Urothelium cell line (cell line): ENCODE data around the gene HACD4.
"Not testable (repeated sequence)": the region's sequence is repeated elsewhere in the genome, so short reads cannot be mapped to it uniquely, and the experiment has no call there.

ENCODE experiments used
- DNase-seq: peaks from one replicate; pipeline ENCODE4 v3.0.0; 2011; ENCODE audit warnings: low spot score, mixed read lengths
- FAIRE-seq: peaks from 2 replicates; lab custom pipeline; 2011; peaks lifted over from hg19 to GRCh38; lab: Jason Lieb, UNC

The HACD4 gene

DNA sequence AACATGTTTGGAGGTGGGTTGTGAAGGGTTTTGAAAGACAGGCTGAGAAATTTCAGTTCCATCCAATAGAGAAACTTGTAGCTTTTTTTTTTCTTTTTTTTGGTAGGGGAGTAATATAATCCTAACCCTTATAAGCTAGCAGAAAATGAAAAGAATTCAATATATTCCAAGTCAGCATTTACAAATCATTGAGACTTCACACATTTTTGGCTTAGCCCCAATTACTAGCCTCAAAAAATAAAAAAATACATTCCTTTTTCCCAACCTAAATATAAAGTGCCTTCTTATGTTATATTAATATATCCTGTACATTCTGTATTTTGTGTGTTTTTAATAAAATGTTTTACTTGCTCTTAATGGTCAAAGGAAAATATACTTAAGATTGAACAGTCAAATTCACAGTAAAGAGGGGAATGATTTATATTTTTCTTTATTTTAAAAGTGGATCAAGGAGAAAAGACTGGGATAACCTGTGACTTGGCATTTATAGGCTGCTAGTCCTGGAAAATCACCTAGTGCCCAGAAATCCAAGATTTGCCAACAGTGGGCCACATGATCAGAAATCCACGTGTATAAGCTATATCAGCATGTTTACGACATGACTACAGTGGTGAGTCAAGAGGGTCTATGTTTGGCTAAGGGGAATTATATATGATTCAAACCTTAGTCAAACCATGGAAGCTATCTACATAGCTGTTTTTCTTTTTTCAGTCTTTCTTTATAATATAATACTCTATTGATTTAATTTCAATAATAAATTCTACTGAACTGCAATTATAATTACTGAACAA lies 14.5 kb downstream of the HACD4 start:
- DNase-seq (no peak), FAIRE-seq (no peak)

DNA sequence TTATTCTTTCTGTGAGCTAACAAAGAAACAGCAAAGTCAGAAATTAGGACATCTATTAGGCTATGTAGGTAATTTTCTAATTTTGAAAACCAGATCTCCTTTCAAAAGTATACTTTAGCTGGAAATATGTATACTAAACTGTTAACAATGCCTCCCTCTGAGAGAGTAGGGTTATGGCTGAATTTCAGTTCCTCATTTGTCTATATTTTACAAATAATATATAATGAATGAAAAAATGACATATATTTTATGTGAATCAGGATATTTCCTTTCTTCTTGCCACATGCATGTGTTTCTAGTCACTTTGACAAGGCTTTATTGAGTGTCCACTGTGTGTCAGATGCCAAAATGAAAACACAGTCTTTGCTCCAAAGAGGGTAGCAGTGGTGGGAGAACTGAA lies 15.4 kb downstream of the HACD4 start:
- no peak for DNase-seq
- no peak for FAIRE-seq

DNA sequence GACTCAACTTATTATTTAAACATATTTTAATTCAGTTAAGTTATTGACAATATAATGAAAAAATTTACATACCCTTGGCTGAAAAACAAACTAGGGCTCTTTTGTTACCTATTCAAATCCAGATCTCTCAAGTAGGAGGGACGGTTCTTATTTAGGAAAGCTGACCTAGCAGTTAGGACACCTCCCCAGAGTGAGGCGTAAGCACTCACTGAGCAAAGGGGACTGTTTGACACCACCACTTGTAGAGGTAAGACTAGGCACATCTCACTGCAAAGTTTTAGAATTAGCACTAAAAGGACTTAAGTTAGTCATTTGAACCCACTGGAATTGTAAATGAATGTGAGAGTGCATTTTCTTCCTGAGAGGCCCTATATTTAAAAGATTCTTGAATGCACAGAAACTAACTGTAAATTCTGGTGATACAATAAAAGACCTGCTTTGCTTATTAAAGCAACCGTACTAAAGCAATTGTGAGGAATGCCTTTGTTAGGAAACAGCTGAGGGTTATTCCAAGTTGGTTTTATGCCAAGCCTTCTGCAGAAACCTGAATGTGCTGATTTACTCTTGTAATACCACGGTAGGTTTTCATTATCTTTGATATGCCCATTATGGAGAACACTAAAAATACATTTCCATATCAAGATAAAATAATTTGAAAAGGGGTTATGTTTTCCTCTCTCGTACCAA lies 16.2 kb downstream of the HACD4 start:
- FAIRE-seq, result no peak

DNA sequence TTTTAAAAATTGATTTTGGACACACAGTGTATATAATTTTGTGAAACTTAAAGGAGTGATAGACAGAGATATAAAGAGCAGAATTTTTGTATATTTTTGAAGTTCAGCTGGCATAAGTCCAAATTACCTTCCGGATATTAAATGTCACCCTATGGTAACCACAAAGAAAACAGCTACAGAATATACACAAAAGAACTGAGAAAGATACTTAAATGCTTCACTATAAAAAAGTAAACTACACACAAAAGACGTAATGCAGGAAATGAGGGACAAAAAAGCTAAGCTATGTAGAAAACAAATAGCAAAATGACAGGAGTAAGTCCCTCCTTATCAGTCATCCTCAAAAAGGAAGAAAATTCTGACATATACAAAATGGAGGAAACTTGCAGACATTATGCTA lies 29.4 kb downstream of the HACD4 start:
- DNase-seq, result no peak
- FAIRE-seq, result no peak

More for the DNA sequence above, 16.2 kb downstream of the HACD4 start:
- DNase-seq, result no peak

DNA sequence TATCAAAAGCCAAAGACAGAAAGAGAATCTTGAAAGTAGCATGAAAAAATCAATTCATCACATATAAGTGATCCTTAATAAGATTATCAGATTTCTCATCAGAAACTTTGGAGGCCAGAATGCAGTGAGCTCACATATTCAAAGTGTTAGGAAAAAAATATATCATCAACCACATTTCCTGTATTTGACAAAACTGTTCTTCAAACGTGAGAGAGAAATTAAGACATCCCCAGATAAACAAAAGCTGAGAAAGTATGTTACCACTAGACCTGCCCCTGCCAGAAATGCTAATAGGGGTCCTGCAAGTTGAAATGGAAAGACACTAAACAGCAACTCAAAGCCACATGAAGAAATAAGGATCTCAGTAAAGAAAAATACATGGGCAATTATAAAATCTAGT lies 29.9 kb downstream of the HACD4 start:
- FAIRE-seq (no peak), DNase-seq (no peak)

DNA sequence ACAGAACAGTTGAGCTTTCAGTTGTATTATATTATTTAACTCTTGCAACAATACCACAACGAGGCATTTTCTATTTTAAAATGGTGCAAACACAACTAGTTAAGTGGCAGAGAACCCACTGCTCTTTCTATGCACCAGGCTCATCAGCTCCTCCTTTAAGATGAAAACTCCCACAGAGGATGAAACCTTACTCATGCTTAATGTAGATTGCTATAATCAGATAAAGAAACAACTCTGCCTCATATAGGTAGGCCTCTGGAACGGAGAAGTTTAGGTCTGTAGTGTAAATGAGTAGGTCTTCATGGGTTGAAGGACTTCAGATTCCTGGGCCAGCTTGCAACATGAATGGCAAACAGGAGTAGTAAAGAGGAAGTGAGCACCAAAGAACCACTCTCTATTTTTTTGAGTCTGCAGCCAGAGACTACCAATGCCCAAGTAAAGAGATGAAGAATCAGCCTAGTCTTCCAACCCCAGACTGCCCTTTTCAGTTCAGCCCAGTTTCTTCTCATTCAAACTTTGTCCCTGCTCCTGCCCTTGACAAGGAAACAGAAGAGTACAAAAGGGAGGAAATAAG lies 33.9 kb downstream of the HACD4 start:
- DNase-seq, result no peak
- no peak for FAIRE-seq

DNA sequence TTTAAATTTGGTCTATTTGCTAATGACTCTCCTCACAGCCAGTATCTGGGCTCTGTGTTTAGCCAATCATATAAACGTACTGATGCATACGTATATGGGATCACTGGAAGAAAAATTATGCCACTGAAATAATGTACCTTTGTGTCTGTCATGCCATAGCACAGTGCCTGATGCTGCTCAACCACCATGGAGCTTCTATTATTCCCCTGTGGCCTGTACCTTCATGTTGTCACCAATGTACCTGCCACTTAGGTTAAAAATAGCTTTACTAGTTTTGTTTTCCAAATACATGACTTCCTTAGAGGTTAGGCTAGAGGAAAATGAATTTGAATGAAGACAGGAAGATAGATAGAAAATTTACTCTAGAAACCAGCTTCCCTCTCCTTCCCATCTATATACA lies 34.6 kb downstream of the HACD4 start:
- no peak for DNase-seq
- no peak for FAIRE-seq

DNA sequence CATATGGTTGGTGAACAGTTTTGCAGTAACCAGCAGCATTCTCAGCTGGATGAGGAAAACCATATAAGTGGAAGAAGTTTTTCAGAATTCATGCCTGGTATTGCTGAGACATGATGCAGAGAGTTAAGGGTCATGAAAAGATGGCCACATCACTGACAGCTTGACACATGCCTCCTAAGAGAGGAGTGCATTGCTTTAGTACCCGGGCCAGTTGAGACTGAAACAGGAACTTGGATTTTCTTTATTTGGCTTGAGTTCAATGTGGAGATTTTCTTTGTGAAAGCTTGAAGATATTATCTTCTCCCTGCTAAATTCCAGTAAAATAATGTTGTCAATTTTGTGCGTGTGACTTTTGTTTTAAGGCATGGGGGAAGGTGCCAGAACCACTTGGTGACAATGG lies 35.8 kb downstream of the HACD4 start:
- DNase-seq, result no peak
- no peak for FAIRE-seq

DNA sequence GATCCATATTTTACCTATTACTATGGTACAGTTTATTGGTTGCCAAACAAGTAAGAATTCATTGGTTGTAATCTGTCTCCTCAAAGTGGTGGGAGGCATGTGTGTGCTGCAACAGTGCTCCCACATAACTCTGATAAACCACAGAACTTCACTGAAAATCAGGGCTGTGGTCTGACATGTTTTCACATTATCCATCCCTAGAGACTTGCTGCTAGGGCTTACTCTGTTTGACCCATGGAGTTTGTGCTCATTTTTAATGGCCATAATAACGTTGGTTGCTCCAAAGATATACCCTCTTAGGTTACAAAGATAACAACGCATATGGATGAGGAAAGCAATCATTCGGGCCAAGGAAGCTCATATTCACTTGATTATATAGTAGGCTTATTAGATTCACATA lies 37.0 kb downstream of the HACD4 start:
- DNase-seq, result no peak
- no peak for FAIRE-seq

DNA sequence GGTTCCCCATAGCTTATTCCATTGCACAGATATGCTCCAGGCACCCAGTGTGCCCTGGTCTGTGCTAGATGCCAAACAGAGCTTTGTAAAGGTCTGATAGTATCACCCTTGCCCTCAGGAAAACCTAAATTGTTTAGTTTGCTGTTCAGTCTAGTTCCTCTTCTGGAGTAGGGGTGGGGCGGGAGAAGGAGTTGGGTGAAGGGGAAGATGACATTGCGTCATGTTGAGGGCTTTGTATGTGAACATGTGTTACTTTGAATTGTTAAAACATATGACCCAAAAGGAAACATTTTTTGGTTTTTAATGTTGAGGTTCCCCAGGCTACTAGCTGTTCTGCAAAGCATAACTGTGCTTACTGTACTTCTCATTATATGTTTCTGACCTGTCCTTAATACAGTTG lies 40.6 kb downstream of the HACD4 start:
- no peak for FAIRE-seq

DNA sequence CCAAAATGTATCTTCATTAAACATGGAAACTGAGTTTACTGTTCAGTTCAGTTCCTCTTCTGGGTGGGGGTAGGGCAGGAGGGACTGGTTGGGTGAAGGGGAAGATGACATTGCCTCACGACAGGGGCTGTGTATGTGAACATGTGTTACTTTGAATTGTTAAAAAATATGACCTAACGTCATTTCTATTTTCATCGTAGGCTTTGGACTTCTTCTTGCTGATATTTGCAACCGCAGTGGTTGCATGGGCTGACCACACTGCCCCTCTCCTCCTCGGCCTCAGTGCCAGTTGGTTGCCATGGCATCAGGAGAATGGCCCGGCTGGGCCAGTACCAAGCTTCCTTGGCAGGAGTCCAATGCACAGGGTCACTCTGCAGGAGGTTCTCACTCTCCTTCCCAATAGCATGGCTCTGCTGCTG lies 41.5 kb downstream of the HACD4 start:
- DNase-seq (no peak), FAIRE-seq (no peak)

More for the DNA sequence above, 40.6 kb downstream of the HACD4 start:
- no peak for DNase-seq

DNA sequence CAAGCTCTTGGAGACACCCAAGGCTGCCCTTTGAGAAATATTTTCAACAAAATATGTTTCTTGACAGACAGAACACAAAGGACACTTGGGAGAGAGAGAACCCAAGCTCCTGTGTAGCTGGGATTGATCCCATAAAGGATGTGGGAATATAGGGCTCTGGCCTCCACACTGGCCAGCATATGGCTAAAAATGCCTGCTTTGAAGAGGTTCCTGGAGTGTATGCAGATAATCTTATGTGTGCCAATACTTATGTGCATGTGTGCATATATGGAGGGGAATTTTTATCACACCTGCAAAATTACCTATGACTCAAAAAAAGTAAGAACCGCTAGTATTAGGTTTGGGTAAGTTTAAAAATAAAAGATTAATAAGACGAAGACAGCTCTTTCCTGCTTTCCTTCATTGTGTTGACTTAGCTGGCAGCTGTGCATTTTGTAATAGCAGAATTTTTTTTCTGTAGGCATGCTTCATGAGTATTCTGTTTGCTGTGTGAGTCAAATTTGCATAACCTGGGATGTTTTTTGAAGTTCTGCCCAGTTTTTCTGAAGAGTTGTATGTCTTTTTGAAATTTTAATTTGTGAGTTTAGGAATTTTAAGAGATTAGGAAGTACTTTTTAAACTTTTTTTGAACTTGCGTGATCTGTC lies 42.6 kb downstream of the HACD4 start:
- DNase-seq, result no peak
- FAIRE-seq, result no peak

DNA sequence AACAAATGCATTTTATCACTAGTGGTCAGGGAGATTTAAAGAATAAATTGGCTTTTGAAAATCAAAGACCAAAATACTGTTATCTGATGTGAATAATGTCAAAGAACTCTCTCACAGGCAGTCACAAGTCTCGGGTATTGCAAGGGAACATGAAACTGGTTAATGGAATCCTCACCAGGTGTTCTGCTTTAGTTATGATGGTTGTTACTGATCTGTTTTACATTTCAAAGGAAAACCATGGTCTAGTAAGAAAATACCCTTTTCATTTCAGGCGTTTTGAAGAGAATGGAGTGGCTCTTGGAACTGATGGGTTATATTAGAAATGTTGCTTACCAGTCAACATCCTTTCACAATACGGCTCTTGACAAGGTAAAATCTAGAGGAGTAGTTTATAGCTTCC lies 43.4 kb downstream of the HACD4 start:
- DNase-seq (no peak), FAIRE-seq (no peak)

DNA sequence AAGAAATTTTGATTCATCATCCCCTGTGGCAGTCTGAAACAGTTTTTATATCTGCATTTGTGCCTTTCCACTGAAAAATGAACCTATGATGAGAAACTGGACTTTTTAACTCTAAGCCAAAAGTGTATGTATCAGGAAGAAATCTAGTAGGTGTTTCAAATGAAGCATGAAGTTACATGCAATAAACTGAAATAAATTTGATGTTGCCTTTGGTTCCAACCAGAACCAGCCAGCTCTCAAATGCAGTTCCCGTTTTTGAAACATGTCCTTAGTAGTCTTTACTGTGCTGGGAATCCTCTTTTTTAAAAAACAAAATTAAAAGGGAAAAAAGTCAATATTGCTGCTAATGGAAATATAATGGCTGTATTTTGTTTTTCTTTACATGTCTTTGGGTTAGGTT lies 43.9 kb downstream of the HACD4 start:
- no peak for FAIRE-seq
- DNase-seq, result no peak

DNA sequence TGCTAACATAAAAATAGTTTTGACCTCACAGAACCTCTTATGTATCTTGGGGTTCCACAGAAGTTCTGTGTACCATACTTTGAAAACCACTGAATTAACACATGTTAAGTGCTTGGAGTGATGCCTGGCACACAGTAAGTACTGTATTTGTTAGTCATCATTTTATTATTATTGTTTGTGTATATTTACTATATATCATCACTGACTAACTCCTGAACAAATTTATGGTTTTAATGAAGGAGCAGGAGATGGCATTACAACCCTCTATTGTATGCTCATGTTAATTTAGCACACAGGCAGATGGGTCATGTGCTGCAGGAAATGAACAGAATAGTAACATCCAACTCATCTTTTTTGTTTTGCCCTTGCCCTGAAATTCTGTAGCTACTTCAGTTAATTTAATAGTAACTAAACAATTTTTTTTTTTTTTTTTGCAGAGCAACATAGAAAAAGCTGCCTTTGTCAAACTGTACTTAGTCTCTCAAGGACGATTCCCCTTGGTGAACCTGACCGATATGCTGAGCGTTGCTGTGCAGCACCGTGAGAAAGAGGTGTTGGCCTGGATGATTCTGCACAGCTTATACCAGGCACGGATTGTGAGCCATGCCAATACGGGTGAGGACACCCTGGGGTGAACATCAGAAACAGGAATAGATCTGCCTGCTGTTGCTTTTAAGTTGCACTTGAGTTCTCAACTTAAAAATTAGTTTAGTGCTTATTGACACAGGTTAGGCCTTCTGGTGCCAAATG lies 45.4 kb downstream of the HACD4 start:
- DNase-seq (no peak), FAIRE-seq (no peak)

DNA sequence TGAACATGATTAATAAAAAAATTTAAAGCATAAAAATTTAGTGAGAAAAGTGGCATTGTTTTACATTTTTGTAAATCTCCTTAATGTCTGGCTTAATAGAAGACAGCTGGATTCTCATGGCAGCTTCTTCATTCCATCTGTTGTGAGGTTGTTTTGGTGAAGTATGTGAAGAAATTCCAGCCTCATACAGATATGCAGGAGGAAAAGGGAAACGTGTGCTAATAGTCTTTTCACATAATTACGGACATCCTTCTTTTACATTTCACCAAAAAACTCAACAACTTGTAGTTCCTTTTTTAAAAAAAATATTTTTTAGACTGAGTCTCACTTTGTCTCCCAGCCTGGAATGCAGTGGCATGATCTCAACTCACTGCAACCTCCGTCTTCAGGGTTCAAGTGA lies 46.9 kb downstream of the HACD4 start:
- FAIRE-seq (no peak), DNase-seq (no peak)

DNA sequence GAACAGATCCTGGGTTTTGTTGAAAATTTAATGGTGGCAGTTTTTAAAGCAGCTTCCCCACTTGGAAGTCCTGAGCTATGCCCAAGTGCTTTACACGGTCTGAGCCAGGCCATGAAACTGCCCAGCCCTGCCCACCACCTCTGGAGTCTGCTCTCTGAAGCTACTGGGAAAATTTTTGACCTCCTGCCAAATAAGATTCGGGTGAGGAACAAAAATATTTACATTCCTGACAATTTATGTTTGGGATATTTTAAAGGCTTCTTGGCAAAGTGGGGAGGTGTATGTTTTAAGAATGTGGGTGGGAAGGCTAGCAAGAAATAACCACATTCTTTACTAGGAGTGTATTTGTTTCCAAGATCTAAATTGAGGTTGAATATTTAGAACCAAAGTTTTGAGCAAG lies 50.0 kb downstream of the HACD4 start:
- DNase-seq, result peak; percentile 22
- FAIRE-seq, result no peak

DNA sequence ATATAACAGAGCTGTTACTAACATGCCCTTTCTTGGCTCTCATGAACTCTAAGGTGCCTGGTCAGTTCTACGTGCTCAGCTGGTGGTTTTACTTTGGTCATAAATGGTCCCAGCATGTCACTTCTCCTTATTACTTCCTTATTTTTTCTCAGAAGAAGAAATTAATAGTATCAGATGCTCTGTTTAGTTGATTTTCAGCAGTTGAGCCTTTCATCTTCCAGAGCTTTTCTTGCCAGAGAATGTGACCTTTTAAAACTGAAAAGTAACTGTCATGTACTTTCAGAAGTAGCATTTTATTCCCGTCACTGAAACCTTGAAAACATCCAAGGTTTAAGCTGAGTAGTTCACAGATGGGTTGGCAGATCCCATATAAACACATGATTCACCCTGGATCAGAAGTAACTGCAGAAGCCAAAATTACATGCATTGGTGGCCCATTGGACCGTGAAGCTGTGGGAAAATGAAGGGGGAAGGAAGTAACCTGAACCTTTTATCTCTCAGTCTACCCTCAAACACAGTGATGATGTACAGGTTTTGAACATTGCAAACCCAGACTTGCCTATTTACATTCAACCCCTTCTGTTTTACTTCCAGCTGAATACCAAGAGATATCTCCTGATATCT lies 50.5 kb downstream of the HACD4 start:
- FAIRE-seq (no peak), DNase-seq (peak; percentile 3)

DNA sequence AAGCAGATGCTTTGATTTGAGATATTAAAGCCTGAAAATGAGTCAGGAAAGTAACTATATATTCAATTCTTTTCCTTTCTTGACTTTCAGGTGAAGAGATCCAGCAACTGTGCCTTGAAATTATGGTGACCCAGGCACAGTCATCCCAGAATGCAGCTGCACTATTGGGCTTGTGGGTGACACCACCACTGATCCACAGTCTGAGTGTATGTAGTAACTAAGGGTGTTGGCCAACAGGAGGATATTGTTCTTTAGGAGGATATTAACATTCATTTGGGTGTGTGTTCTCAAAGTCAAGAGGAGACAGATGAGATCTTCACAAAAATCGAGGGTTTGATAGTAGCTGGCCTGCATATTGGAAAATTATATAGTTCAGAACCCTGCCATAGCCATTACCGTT lies 53.2 kb downstream of the HACD4 start:
- no peak for FAIRE-seq
- no peak for DNase-seq

DNA sequence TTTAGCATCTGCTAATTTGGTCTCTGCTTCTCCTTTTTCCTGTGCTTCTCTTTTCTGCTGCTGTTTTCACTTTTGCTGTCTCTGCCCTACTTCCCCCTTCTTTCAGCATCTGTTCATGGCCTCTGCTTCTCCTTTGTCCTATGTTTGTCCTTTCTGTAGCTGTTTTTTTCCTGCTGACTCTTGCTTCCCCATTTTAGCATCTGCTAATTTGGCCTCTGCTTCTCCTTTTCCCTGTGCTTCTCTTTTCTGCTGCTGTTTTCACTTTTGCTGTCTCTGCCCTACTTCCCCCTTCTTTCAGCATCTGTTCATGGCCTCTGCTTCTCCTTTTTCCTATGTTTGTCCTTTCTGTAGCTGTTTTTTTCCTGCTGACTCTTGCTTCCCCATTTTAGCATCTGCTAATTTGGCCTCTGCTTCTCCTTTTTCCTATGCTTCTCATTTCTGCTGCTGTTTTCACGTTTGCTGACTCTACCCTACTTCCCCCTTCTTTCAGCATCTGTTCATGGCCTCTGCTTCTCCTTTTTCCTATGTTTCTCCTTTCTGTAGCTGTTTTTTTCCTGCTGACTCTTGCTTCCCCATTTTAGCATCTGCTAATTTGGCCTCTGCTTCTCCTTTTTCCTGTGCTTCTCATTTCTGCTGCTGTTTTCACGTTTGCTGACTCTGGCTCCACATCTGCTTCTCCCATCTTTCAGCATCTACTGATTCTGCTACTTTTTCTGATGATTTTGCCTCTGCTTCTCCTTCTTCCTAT lies 57.1 kb downstream of the HACD4 start:
- DNase-seq, FAIRE-seq: not testable (repeated sequence)
